Measurements from ENCODE around the gene RIPOR3.

The RIPOR3 gene

GRCh38 chr20:50591233-50591852 is 100.0 kb downstream of the RIPOR3 start:
- no peaks in the 10 kb centered on the region for H3K36me3 ChIP-seq (ENCODE audit: low read length)

GRCh38 chr20:50590348-50590664 is 101.0 kb downstream of the RIPOR3 start:
- no peaks in the 10 kb centered on the region for H3K9me2 ChIP-seq (replicated peaks; ENCODE audit: insufficient read depth, low read length)
- no peaks in the 10 kb centered on the region for H3K9me3 ChIP-seq (ENCODE audit: insufficient read depth, low read length)
- no peak overlapping the region for H3K9ac ChIP-seq (ENCODE audit: low read length)
- no peak overlapping the region for H3K27ac ChIP-seq (ENCODE audit: low read depth, low read length)
- H3K27me3 ChIP-seq (ENCODE audit: low read length), result no peaks in the 10 kb centered on the region
- no peaks in the 10 kb centered on the region for H3K36me3 ChIP-seq (ENCODE audit: low read length)
- H3K4me3 ChIP-seq (ENCODE audit: insufficient read depth, low read length, poor library complexity, severe bottlenecking), result no peak overlapping the region
- no peak overlapping the region for H2AFZ ChIP-seq (ENCODE audit: low read depth, low read length, severe bottlenecking)
- no peaks in the 10 kb centered on the region for H3F3A ChIP-seq (ENCODE audit: insufficient read depth)
- no peaks in the 10 kb centered on the region for H4K20me1 ChIP-seq (ENCODE audit: low read depth, low read length)
- no peaks in the 10 kb centered on the region for H3K79me2 ChIP-seq (ENCODE audit: insufficient read depth, low read length)
- no peak for TF ChIP-seq CTCF (IDR thresholded peaks at IDR 0.05; ENCODE audit: insufficient read depth, low read length, poor library complexity, severe bottlenecking)
- TF ChIP-seq EZH2phosphoT487 (conservative IDR thresholded peaks at IDR 0.05; ENCODE audit: low read length), result no peak
- H3K4me2 ChIP-seq (ENCODE audit: low read depth, low read length, poor library complexity, severe bottlenecking), result no peak overlapping the region

More at GRCh38 chr20:50591233-50591852, 100.0 kb downstream of the RIPOR3 start:
- Histone ChIP-seq H3K9ac (ENCODE audit: low read length) (no peak overlapping the region), H3K4me3 (ENCODE audit: insufficient read depth, low read length, poor library complexity, severe bottlenecking) (no peak overlapping the region), H4K20me1 (ENCODE audit: low read depth, low read length) (no peaks in the 10 kb centered on the region), H3K9me3 (ENCODE audit: insufficient read depth, low read length) (no peaks in the 10 kb centered on the region), H2AFZ (ENCODE audit: low read depth, low read length, severe bottlenecking) (no peak overlapping the region), H3K79me2 (ENCODE audit: insufficient read depth, low read length) (no peaks in the 10 kb centered on the region), H3K4me2 (ENCODE audit: low read depth, low read length, poor library complexity, severe bottlenecking) (no peak overlapping the region), H3K9me2 (replicated peaks; ENCODE audit: insufficient read depth, low read length) (no peaks in the 10 kb centered on the region), H3K27me3 (ENCODE audit: low read length) (no peaks in the 10 kb centered on the region), H3K27ac (ENCODE audit: low read depth, low read length) (no peak overlapping the region), H3F3A (ENCODE audit: insufficient read depth) (no peaks in the 10 kb centered on the region)
- TF ChIP-seq CTCF (IDR thresholded peaks at IDR 0.05; ENCODE audit: insufficient read depth, low read length, poor library complexity, severe bottlenecking) (no peak), EZH2phosphoT487 (conservative IDR thresholded peaks at IDR 0.05; ENCODE audit: low read length) (no peak)

GRCh38 chr20:50589548-50590347 is 101.6 kb downstream of the RIPOR3 start:
- Histone ChIP-seq H2AFZ (ENCODE audit: low read depth, low read length, severe bottlenecking) (no peak overlapping the region), H3K79me2 (ENCODE audit: insufficient read depth, low read length) (no peaks in the 10 kb centered on the region), H3K9me3 (ENCODE audit: insufficient read depth, low read length) (no peaks in the 10 kb centered on the region), H3K36me3 (ENCODE audit: low read length) (no peaks in the 10 kb centered on the region), H3K27ac (ENCODE audit: low read depth, low read length) (no peak overlapping the region), H3K9me2 (replicated peaks; ENCODE audit: insufficient read depth, low read length) (no peaks in the 10 kb centered on the region), H3F3A (ENCODE audit: insufficient read depth) (no peaks in the 10 kb centered on the region), H3K4me3 (ENCODE audit: insufficient read depth, low read length, poor library complexity, severe bottlenecking) (no peak overlapping the region), H3K9ac (ENCODE audit: low read length) (no peak overlapping the region), H4K20me1 (ENCODE audit: low read depth, low read length) (no peaks in the 10 kb centered on the region), H3K4me2 (ENCODE audit: low read depth, low read length, poor library complexity, severe bottlenecking) (no peak overlapping the region), H3K27me3 (ENCODE audit: low read length) (no peaks in the 10 kb centered on the region)
- no peak for TF ChIP-seq EZH2phosphoT487 (conservative IDR thresholded peaks at IDR 0.05; ENCODE audit: low read length)
- no peak for TF ChIP-seq CTCF (IDR thresholded peaks at IDR 0.05; ENCODE audit: insufficient read depth, low read length, poor library complexity, severe bottlenecking)
